PC-9 (cell line): ENCODE measurements around the gene SLC43A1. TPM values are rescaled to one million over a fixed set of nuclear protein-coding genes. Genes with fewer than 3 reads are reported as not detected.

Experiments
- BruUV-seq: library from RNA; stranded (reverse); fragments of 400-500 nt; replicated peaks from 2 replicates; lab custom pipeline; 2021; lab: Mats Ljungman, UMichigan
- CTCF ChIA-PET: fragments of 300-600 bp; sonication (Branson Sonifier 250); formaldehyde crosslinking; loops from one replicate; lab custom pipeline; 2022; ENCODE audit warnings: antibody characterized with exemption; lab: Charles Lee
- POLR2A ChIA-PET: fragments of 300-600 bp; sonication (Branson Sonifier 250); formaldehyde crosslinking; loops from one replicate; lab custom pipeline; 2022; ENCODE audit warnings: antibody characterized with exemption; ENCODE audit not compliant: unreplicated experiment; lab: Charles Lee
- DNase-seq, 2 experiments: peaks; one replicate each; pipeline versions ENCODE4 v3.0.0 to v3.0.0-alpha.2; 2015 to 2022; ENCODE audit warnings: mixed read lengths in 1 of 2
- H2AFZ ChIP-seq: fragments of 200-600 bp; sonication (generic); 2 replicates; pipeline ENCODE4 v1.8.1; 2017; ENCODE audit warnings: antibody characterized with exemption
- H3F3A ChIP-seq: fragments of 200-600 bp; sonication (generic); 2 replicates; pipeline ENCODE4 v1.8.1; 2017; ENCODE audit warnings: antibody characterized with exemption, mild to moderate bottlenecking, low read depth; ENCODE audit not compliant: insufficient read depth
- H3K27ac ChIP-seq: fragments of 200-600 bp; sonication (generic); 2 replicates; pipeline ENCODE4 v1.6.1; 2016; ENCODE audit warnings: mixed run types
- H3K27me3 ChIP-seq: fragments of 200-600 bp; sonication (generic); 2 replicates; pipeline ENCODE4 v1.6.1; 2016; ENCODE audit warnings: low read depth, mixed run types; ENCODE audit not compliant: insufficient read depth
- H3K36me3 ChIP-seq: fragments of 200-600 bp; sonication (generic); 2 replicates; pipeline ENCODE4 v1.6.1; 2016; ENCODE audit warnings: low read depth, mixed run types
- H3K4me1 ChIP-seq: fragments of 200-600 bp; sonication (generic); replicated peaks from 2 replicates; pipeline ENCODE4 v1.6.1; 2016; ENCODE audit warnings: mixed run types; ENCODE audit not compliant: insufficient read depth
- H3K4me2 ChIP-seq: fragments of 200-600 bp; sonication (generic); 2 replicates; pipeline ENCODE4 v1.6.1; 2017; ENCODE audit warnings: mixed run types
- H3K4me3 ChIP-seq: fragments of 200-600 bp; sonication (generic); 2 replicates; pipeline ENCODE4 v1.6.1; 2016; ENCODE audit warnings: mixed run types
- H3K79me2 ChIP-seq: fragments of 200-600 bp; sonication (generic); 2 replicates; pipeline ENCODE4 v1.6.1; 2017; ENCODE audit warnings: low read depth, mixed run types
- H3K9me2 ChIP-seq: fragments of 200-600 bp; sonication (generic); 2 replicates; pipeline ENCODE4 v1.8.1; 2017; ENCODE audit warnings: mild to moderate bottlenecking; ENCODE audit not compliant: insufficient read depth
- H3K9me3 ChIP-seq: fragments of 200-600 bp; sonication (generic); 2 replicates; pipeline ENCODE4 v1.8.1; 2016; ENCODE audit warnings: low read depth; ENCODE audit not compliant: insufficient read depth
- H4K20me1 ChIP-seq: fragments of 200-600 bp; sonication (generic); 2 replicates; pipeline ENCODE4 v1.8.1; 2017; ENCODE audit not compliant: insufficient read depth
- CTCF ChIP-seq: fragments of 200-600 bp; sonication (generic); conservative IDR thresholded peaks from 2 replicates; pipeline ENCODE4 v1.6.1; 2017; ENCODE audit warnings: mixed run types, antibody characterized with exemption, mild to moderate bottlenecking, moderate library complexity
- EZH2 ChIP-seq: fragments of 200-600 bp; sonication (generic); IDR thresholded peaks from 2 replicates; pipeline ENCODE4 v1.8.0; 2017; ENCODE audit warnings: antibody characterized with exemption, low read depth
- intact Hi-C: fragments of 100-400 bp; cut with micrococcal nuclease; formaldehyde crosslinking; loops from one replicate; pipeline ENCODE4 v1.10.0; 2022; ENCODE audit not compliant: unreplicated experiment
- total RNA-seq: library from RNA; stranded (reverse); gene quantifications from 2 replicates; pipeline ENCODE4 v1.2.3, GENCODE V29; 2021

SLC43A1 gene
- total RNA-seq, 1 experiment from 2014 or later: 4.0 TPM

- DNase-seq: no peak
- H3K4me2 ChIP-seq: no peak overlapping the region
- POLR2A ChIA-PET: no interaction called here
- no peaks in the 10 kb centered on the region for H3K79me2 ChIP-seq
- intact Hi-C loops: no loop called here
- H3F3A ChIP-seq: no peaks in the 10 kb centered on the region; the same call in 1 of the 2 replicates
- H3K9me2 ChIP-seq: no peaks in the 10 kb centered on the region
- no peaks in the 10 kb centered on the region for H4K20me1 ChIP-seq
- H2AFZ ChIP-seq: no peak overlapping the region
- no TSS peak for BruUV-seq
- CTCF ChIA-PET: no interaction called here
- H3K4me1 ChIP-seq: peaks cover 22% of the 10 kb centered on the region
- no peaks in the 10 kb centered on the region for H3K36me3 ChIP-seq
- no peak overlapping the region for H3K27ac ChIP-seq
- H3K9me3 ChIP-seq: no peaks in the 10 kb centered on the region
- TF ChIP-seq EZH2: no peak
- TF ChIP-seq CTCF: no peak
- H3K27me3 ChIP-seq: peaks cover 22% of the 10 kb centered on the region
- H3K4me3 ChIP-seq: no peak overlapping the region
These were observed 53.5 kb downstream of the SLC43A1 start for GRCh38 chr11:57461841-57462489.

DNA sequence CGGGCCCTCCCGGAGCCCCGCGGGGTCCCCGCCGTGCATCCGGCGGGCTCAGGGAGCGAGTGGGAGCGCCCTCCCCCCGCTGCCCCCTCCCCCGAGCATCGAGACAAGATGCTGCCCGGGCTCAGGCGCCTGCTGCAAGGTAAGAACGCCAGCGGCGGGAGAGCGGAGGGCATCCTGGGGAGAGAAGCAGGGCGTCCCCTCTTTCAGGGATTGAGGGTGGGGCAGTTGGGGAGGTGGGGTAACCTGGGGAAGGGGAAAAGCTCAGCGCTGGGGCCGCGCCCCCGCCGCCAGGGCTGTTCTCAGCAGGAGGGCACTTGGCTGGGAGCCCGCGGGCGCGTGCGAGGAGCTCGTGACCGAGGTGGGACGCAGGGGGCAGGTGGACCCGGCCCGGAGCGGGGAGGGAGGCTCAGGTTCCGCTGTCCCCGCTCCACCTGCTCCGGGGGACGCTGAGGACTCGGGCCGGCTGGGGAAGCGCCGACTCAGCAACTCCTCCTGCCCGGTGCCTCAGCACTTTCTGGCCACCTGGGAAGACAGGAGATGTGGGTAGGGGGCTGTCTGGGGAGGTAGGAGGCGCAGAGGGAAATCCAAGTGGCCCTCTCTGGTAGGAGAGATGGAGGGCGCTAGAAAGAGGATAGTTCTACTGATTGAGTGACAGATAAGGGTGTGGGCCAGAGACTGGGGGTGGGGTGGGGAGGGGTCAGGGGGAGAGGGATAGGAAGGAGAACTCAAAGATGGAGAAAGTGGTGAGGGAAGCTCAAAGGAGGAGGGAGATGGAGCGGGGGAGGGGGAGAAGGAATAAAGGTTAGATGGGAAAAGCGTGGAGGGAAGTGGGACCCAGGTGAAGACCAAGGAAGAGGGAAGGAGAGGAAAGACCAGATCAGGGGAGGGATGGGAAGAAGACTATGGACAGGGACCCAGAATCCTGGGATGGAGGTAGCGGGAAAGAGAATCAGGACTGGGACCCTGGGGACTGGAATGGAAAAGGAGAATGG lies 54.4 kb downstream of the SLC43A1 start:
- POLR2A ChIA-PET: no interaction called here
- no TSS peak for BruUV-seq
- Histone ChIP-seq H2AFZ (peak overlapping the region; percentile 61; the same call in 1 of the 2 replicates), H3K27ac (no peak overlapping the region), H3K9me2 (no peaks in the 10 kb centered on the region), H3K4me3 (peak overlapping the region; percentile 56), H3K4me2 (peak overlapping the region; percentile 94), H3K4me1 (peaks cover 22% of the 10 kb centered on the region), H3F3A (no peaks in the 10 kb centered on the region; the same call in 1 of the 2 replicates), H3K9me3 (no peaks in the 10 kb centered on the region), H4K20me1 (no peaks in the 10 kb centered on the region), H3K27me3 (peaks cover 22% of the 10 kb centered on the region), H3K36me3 (no peaks in the 10 kb centered on the region), H3K79me2 (no peaks in the 10 kb centered on the region)
- intact Hi-C loops: no loop called here
- peak in 1 of 2 experiments; percentile 12 for DNase-seq
- CTCF ChIA-PET: interaction anchor here (0.7 to 1.8 kb wide), 6 partner anchors 16 to 1246 kb away, joined by 3 to 11 read pairs (median 4); no protein-coding TSS in a partner anchor
- TF ChIP-seq CTCF: no peak
- TF ChIP-seq EZH2: peak; percentile 85; the same call in 1 of the 2 replicates

GRCh38 chr11:57460022-57460757 lies 55.3 kb downstream of the SLC43A1 start, which contains the start of gene RTN4RL2:
Gene RTN4RL2, plus strand, starts transcription at chr11:57460528. Its CDS starts 338 bp downstream, at chr11:57460866.
- ChIA-PET CTCF (interaction anchor here (0.7 to 1.8 kb wide), 7 partner anchors 18 to 1245 kb away, joined by 3 to 14 read pairs (median 5); no protein-coding TSS in a partner anchor), POLR2A (interaction anchor here (0.7 kb wide), 1 partner anchor 192 kb away, joined by 3 read pairs; no protein-coding TSS in a partner anchor)
- BruUV-seq: no TSS peak
- Histone ChIP-seq H3K9me3 (no peaks in the 10 kb centered on the region), H3K27ac (no peak within 1 kb of the TSS), H3F3A (no peaks in the 10 kb centered on the region; the same call in 1 of the 2 replicates), H3K4me2 (peak within 1 kb of the TSS; percentile 94), H3K4me3 (peak within 1 kb of the TSS; percentile 56), H3K27me3 (peaks cover 22% of the 10 kb centered on the region), H3K36me3 (no peaks in the 10 kb centered on the region), H4K20me1 (no peaks in the 10 kb centered on the region), H3K9me2 (no peaks in the 10 kb centered on the region), H3K79me2 (no peaks in the 10 kb centered on the region), H2AFZ (peak within 1 kb of the TSS; percentile 61; the same call in 1 of the 2 replicates), H3K4me1 (peaks cover 22% of the 10 kb centered on the region)
- intact Hi-C loops: no loop called here
- peak; percentile 52; the same call in 1 of the 2 replicates for TF ChIP-seq CTCF
- TF ChIP-seq EZH2: no peak
- DNase-seq: peak in 1 of 2 experiments; percentile 43
